ENCODE results near the gene RFFL. TPM values are rescaled to one million over a fixed set of nuclear protein-coding genes. Genes with fewer than 3 reads are reported as not detected.
A peak's percentile ranks its signal among the peaks of the same experiment; 100 is the strongest.

Gene RFFL
- total RNA-seq, 1 experiment from 2014 or later: 40.3 TPM

GRCh38 chr17:35065880-35066279 is 2.4 kb upstream of the RFFL start (continued):
- TF ChIP-seq POLR2AphosphoS5 (IDR thresholded peaks at IDR 0.05; ENCODE audit: low read depth, low read length): no peak

DNA sequence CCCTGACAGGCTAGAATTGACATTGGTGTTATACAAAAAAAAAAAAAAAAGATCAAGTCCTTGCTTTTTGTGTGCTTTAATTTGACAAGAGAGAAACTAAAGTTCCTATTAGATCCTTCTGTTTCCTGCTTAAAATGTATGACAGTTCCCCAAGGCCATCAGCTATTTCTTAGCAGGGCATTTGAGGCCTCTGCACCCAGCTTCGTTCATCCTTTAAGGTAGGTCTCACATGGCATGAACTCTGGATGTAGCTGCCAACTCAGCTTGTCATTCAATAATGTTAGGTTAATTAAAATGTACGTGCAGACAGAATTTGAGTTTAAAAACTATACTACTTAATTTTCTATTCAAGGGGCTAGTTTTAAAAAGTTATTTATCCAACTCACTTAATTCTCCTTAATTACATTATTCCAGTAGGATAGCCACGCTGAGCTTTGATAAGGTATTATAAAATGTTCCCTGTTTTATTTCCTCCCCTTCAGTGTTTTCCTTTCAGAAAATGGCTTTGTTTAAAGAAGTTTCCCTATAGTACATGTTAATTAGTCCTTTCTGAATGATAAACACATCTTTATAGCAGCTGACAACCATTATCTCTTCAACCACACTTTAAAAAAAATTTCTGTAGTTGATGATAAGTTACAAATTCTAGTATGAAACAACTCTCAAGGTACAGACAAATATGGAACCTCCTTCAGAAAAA is 1.2 kb upstream of the RFFL start:
- intact Hi-C loops (cut with micrococcal nuclease): no loop called here
- Histone ChIP-seq H3K27me3 (ENCODE audit: insufficient read depth, low read length) (no peaks in the 10 kb centered on the region), H3K79me2 (ENCODE audit: insufficient read depth, low read length) (peaks cover 48% of the 10 kb centered on the region), H3K9me3 (ENCODE audit: control insufficient read depth in 1 of 2, insufficient read depth in 1 of 2, low read depth in 1 of 2, low read length in 2 of 2) (no peaks in the 10 kb centered on the region), H4K20me1 (ENCODE audit: insufficient read depth) (no peaks in the 10 kb centered on the region), H3K9ac (ENCODE audit: low read length) (peak overlapping the region; percentile 66), H3K4me2 (ENCODE audit: low read length) (peak overlapping the region; percentile 73), H3K36me3 (ENCODE audit: control insufficient read depth in 1 of 2, insufficient read depth in 2 of 2, low read length in 2 of 2) (0 out of 4 replicates have a peak, but pooled peaks cover 0 to 3% of the 10 kb centered on the region in 2 experiments), H3K27ac (ENCODE audit: low read depth, low read length) (peak overlapping the region; percentile 92), H3K9me2 (ENCODE audit: insufficient read depth) (no peaks in the 10 kb centered on the region), H3K4me3 (replicated peaks in 1 of 2; ENCODE audit: low read depth in 1 of 2, low read length in 2 of 2) (peak overlapping the region in 1 of 2 experiments; percentile 32; a peak in 1 of 4 replicates), H2AFZ (ENCODE audit: low read depth, low read length, poor library complexity, severe bottlenecking) (no peak overlapping the region), H3K4me1 (ENCODE audit: control insufficient read depth in 1 of 2, insufficient read depth in 2 of 2, low read length in 2 of 2) (peaks cover 31 to 46% of the 10 kb centered on the region in 2 experiments)
- CTCF ChIA-PET: interaction anchor here (1.5 kb wide), 1 partner anchor 25 kb away, joined by 11 read pairs; no protein-coding TSS in a partner anchor
- ATAC-seq (no peak), DNase-seq (ENCODE audit: low read depth, low spot score) (no peak)
- TF ChIP-seq ZNF274 (IDR thresholded peaks at IDR 0.05; ENCODE audit: low read depth, low read length): no peak
- no peak for TF ChIP-seq YY1 (IDR thresholded peaks at IDR 0.05; ENCODE audit: extremely low read depth, insufficient replicate concordance, low read depth, low read length)
- TF ChIP-seq CBX3 (IDR thresholded peaks at IDR 0.05; ENCODE audit: low read depth): no peak
- TF ChIP-seq, protein P1, sequence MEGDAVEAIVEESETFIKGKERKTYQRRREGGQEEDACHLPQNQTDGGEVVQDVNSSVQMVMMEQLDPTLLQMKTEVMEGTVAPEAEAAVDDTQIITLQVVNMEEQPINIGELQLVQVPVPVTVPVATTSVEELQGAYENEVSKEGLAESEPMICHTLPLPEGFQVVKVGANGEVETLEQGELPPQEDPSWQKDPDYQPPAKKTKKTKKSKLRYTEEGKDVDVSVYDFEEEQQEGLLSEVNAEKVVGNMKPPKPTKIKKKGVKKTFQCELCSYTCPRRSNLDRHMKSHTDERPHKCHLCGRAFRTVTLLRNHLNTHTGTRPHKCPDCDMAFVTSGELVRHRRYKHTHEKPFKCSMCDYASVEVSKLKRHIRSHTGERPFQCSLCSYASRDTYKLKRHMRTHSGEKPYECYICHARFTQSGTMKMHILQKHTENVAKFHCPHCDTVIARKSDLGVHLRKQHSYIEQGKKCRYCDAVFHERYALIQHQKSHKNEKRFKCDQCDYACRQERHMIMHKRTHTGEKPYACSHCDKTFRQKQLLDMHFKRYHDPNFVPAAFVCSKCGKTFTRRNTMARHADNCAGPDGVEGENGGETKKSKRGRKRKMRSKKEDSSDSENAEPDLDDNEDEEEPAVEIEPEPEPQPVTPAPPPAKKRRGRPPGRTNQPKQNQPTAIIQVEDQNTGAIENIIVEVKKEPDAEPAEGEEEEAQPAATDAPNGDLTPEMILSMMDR (IDR thresholded peaks at IDR 0.05 in 2 of 3, conservative IDR thresholded peaks at IDR 0.05 in 1 of 3; ENCODE audit: borderline replicate concordance in 1 of 3, insufficient read depth in 1 of 3, low read depth in 2 of 3, low read length in 2 of 3): no peak
- no peak for TF ChIP-seq SIN3A (IDR thresholded peaks at IDR 0.05; ENCODE audit: low read depth)
- no peak for TF ChIP-seq FOSL1 (IDR thresholded peaks at IDR 0.05; ENCODE audit: low read depth)
- TF ChIP-seq EZH2 (IDR thresholded peaks at IDR 0.05): no peak
- no peak for TF ChIP-seq ATF3 (IDR thresholded peaks at IDR 0.05)
- RAD21 ChIA-PET (ENCODE audit: low non-redundant PET in 1 of 2, low total read pairs in 2 of 2, uncharacterized antibody in 2 of 2, unreplicated experiment in 2 of 2): no interaction called here
- POLR2A ChIA-PET: interaction anchor here (0.7 to 3.0 kb wide), 5 partner anchors 16 to 73 kb away, joined by 3 to 17 read pairs (median 4); no protein-coding TSS in a partner anchor
- no TSS peak for BruUV-seq (replicated peaks)

Data from HCT116 (cell line).